Measurements from ENCODE around the gene UBE2I.

GRCh38 chr16:1301562-1301961, 7.9 kb upstream of the UBE2I start:
- TF ChIP-seq CTCF (IDR thresholded peaks at IDR 0.05): no peak
- no peak for TF ChIP-seq TCF7L2 (IDR thresholded peaks at IDR 0.05; ENCODE audit: low read depth, low read length)
- no peak for TF ChIP-seq POLR2AphosphoS5 (IDR thresholded peaks at IDR 0.05; ENCODE audit: low read depth, low read length)
- TF ChIP-seq SIN3A (IDR thresholded peaks at IDR 0.05; ENCODE audit: borderline replicate concordance, insufficient read depth, low read depth, low read length): no peak
